Uterus (tissue), 4 donors: ENCODE results near the gene NFIA. TPM values are rescaled to one million over a fixed set of nuclear protein-coding genes. Genes with fewer than 3 reads are reported as not detected.

ENCODE experiments used
- DNase-seq, 2 donors: peaks; one replicate each; pipeline ENCODE4 v3.0.0-alpha.2; 2019 to 2020
- H3K27ac ChIP-seq, 2 donors: fragments of 200-600 bp; sonication (generic); 1 replicate in 1 of 2; 2 replicates in 1 of 2; pipeline ENCODE4 v1.5.1; 2016 to 2018
- H3K27me3 ChIP-seq, 2 donors: fragments of 200-600 bp; sonication (generic); one replicate each; pipeline ENCODE4 v1.5.1; 2018 to 2019; ENCODE audit warnings: control low read depth in 1 of 2
- H3K36me3 ChIP-seq, 2 donors: fragments of 200-600 bp; sonication (generic); one replicate each; pipeline ENCODE4 v1.5.1; 2019; ENCODE audit warnings: control low read depth in 1 of 2
- H3K4me1 ChIP-seq, 2 donors: fragments of 200-600 bp; sonication (generic); one replicate each; pipeline ENCODE4 v1.5.1; 2018 to 2019; ENCODE audit warnings: control low read depth in 1 of 2
- H3K4me3 ChIP-seq, 2 donors: fragments of 200-600 bp; sonication (generic); 1 replicate in 1 of 2; 2 replicates in 1 of 2; pipeline ENCODE4 v1.5.1; 2018 to 2019; ENCODE audit warnings: mild to moderate bottlenecking in 1 of 2
- H3K9me3 ChIP-seq, 2 donors: fragments of 200-600 bp; sonication (generic); one replicate each; pipeline ENCODE4 v1.5.1; 2019; ENCODE audit warnings: control low read depth in 1 of 2
- CTCF ChIP-seq, 4 experiments: fragments of 200-600 bp in 2 of 4; fragments of 450-650 bp in 2 of 4; sonication (generic) in 2 of 4; IDR thresholded peaks; one replicate each; pipeline ENCODE4 v1.5.1; 2016 to 2019; ENCODE audit warnings: antibody characterized with exemption in 4 of 4, mild to moderate bottlenecking in 2 of 4, moderate library complexity in 1 of 4
- POLR2A ChIP-seq, 2 donors: fragments of 450-650 bp; IDR thresholded peaks; one replicate each; pipeline ENCODE4 v1.6.1; 2016; ENCODE audit warnings: antibody characterized with exemption in 2 of 2, mild to moderate bottlenecking in 1 of 2, moderate library complexity in 1 of 2
- intact Hi-C: fragments of 100-400 bp; cut with DNase I; formaldehyde crosslinking; loops from one replicate; pipeline ENCODE4 v1.15.1; 2023; ENCODE audit warnings: low total_unique reads
- total RNA-seq, 4 donors: library from RNA; depleted of rRNA in 3 of 4; stranded (reverse); fragments of >200 nt in 3 of 4; gene quantifications; one replicate each; pipeline versions ENCODE4 v1.1.0 to v1.2.4, GENCODE V29; 2014 to 2023
- donor health status: DM: yes; HTN: yes; CAD: no.

The NFIA gene
- total RNA-seq, 4 donors from 2014 or later: 49.2 to 116 (median 64.9) TPM

DNA sequence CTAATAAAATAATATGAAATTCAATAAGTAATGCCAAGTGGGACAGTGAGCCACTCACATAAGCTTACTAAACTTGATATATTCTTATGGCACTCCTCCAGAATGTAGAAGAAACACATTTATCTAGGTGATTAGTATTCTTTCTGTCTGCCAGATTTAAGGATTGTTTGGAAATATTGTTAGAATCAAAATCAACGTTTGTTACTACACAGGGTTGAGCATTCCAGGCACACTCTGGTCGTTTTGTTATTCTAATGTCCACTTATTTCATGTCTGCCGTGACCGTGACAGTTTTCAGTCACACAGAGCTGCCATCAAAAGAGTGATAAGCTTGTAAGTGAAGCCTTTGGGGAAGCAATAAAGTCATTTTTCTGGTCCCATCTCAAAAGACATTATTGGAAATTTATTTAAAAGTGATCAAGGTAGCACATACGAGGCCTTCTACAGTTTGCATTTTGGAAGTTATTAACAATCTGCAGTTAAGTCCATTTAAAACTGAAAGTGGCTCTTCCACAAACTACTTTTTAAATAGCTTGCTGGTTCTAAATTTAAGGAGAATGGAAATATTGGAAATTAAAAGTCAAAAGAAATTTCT lies 38.0 kb downstream of the NFIA start:
- H3K36me3 ChIP-seq: no peaks in the 10 kb centered on the region
- intact Hi-C loops: no loop called here
- H3K27me3 ChIP-seq: no peaks in the 10 kb centered on the region
- peaks cover 0 to 5% of the 10 kb centered on the region in 2 donors for H3K4me1 ChIP-seq
- H3K27ac ChIP-seq: peak overlapping the region; percentile 20 to 34
- TF ChIP-seq CTCF (IDR thresholded peaks at IDR 0.05): no peak
- TF ChIP-seq POLR2A (IDR thresholded peaks at IDR 0.05): no peak
- H3K4me3 ChIP-seq: no peak overlapping the region
- DNase-seq: no peak
- H3K9me3 ChIP-seq: no peaks in the 10 kb centered on the region

- no peaks in the 10 kb centered on the region for H3K36me3 ChIP-seq
- H3K27me3 ChIP-seq: no peaks in the 10 kb centered on the region
- DNase-seq: peak in 1 of 2 donors; percentile 32
- H3K9me3 ChIP-seq: no peaks in the 10 kb centered on the region
- intact Hi-C loops: no loop called here
- peak overlapping the region; percentile 20 to 34 for H3K27ac ChIP-seq
- peaks cover 0 to 5% of the 10 kb centered on the region in 2 donors for H3K4me1 ChIP-seq
- H3K4me3 ChIP-seq: no peak overlapping the region
- TF ChIP-seq CTCF (IDR thresholded peaks at IDR 0.05): peak in 1 of 4 experiments; percentile 11
- no peak for TF ChIP-seq POLR2A (IDR thresholded peaks at IDR 0.05)
Observed at GRCh38 chr1:61120998-61121397, 38.6 kb downstream of the NFIA start.

- H3K27ac ChIP-seq: peak overlapping the region in 1 of 2 donors; percentile 14
Observed at GRCh38 chr1:61121631-61122030, 39.3 kb downstream of the NFIA start.

GRCh38 chr1:61122389-61122788 lies 40.0 kb downstream of the NFIA start:
- no peak for DNase-seq
- Histone ChIP-seq H3K4me1 (peaks cover 0 to 5% of the 10 kb centered on the region in 2 donors), H3K27me3 (no peaks in the 10 kb centered on the region), H3K36me3 (no peaks in the 10 kb centered on the region), H3K9me3 (no peaks in the 10 kb centered on the region), H3K27ac (no peak overlapping the region), H3K4me3 (no peak overlapping the region)
- TF ChIP-seq POLR2A (IDR thresholded peaks at IDR 0.05) (no peak), CTCF (IDR thresholded peaks at IDR 0.05) (no peak)
- intact Hi-C loops: no loop called here

More at GRCh38 chr1:61121631-61122030, 39.3 kb downstream of the NFIA start:
- no peak overlapping the region for H3K4me3 ChIP-seq
- peaks cover 0 to 5% of the 10 kb centered on the region in 2 donors for H3K4me1 ChIP-seq
- no peak for DNase-seq
- TF ChIP-seq POLR2A (IDR thresholded peaks at IDR 0.05) (no peak), CTCF (IDR thresholded peaks at IDR 0.05) (no peak)
- H3K27me3 ChIP-seq: no peaks in the 10 kb centered on the region
- intact Hi-C loops: no loop called here
- H3K36me3 ChIP-seq: no peaks in the 10 kb centered on the region
- no peaks in the 10 kb centered on the region for H3K9me3 ChIP-seq

GRCh38 chr1:61123326-61123725 lies 41.0 kb downstream of the NFIA start:
- no peaks in the 10 kb centered on the region for H3K36me3 ChIP-seq
- no peak for DNase-seq
- H3K27me3 ChIP-seq: no peaks in the 10 kb centered on the region
- H3K27ac ChIP-seq: no peak overlapping the region
- TF ChIP-seq CTCF (IDR thresholded peaks at IDR 0.05) (no peak), POLR2A (IDR thresholded peaks at IDR 0.05) (no peak)
- no peak overlapping the region for H3K4me3 ChIP-seq
- H3K9me3 ChIP-seq: no peaks in the 10 kb centered on the region
- H3K4me1 ChIP-seq: peaks cover 0 to 5% of the 10 kb centered on the region in 2 donors
- intact Hi-C loops: no loop called here
